Measurements from ENCODE around the gene PLCH1. TPM values are rescaled to one million over a fixed set of nuclear protein-coding genes. Genes with fewer than 3 reads are reported as not detected.

The PLCH1 gene
- total and polyA plus RNA-seq, 10 of the 15 experiments (the other 5 are each of a cell fraction or from before 2014, with no cell fraction given) = 0.03 to 0.22 (median 0.04) TPM; not detected in 5

DNA sequence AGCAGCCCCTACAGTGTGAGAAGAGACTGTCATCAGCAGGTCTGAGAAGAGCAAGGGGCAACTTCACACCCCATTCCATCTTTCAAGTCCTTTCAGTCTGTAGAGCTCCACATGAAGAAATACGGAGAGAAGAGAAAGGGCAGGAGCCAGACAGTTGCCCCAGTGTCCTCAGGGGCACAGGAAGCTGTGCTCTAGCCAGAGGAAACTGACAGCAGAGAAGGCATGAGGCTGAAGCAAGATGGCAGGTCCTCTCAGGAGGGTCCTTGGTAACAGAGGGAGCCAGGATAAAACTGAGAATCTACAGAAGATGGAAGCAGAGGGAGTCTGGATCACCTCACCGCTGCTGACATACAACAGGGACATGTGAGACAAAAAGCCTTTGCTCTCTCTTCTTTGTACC is 47.3 kb downstream of the PLCH1 start (continued):
- TF ChIP-seq, protein P1, sequence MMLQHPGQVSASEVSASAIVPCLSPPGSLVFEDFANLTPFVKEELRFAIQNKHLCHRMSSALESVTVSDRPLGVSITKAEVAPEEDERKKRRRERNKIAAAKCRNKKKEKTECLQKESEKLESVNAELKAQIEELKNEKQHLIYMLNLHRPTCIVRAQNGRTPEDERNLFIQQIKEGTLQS (IDR thresholded peaks at IDR 0.05; ENCODE audit: borderline replicate concordance, extremely low read depth, low read depth, low read length) = no peak

GRCh38 chr3:155690921-155691320 is 54.0 kb downstream of the PLCH1 start:
- H3K79me2 ChIP-seq (ENCODE audit: control insufficient read depth, insufficient read depth, low read length) = no peaks in the 10 kb centered on the region
- ChIA-PET CTCF (interaction anchor here (1.1 kb wide), 1 partner anchor 11 kb away, joined by 4 read pairs; no protein-coding TSS in a partner anchor), SMC1A (ENCODE audit: uncharacterized antibody, unreplicated experiment) (no interaction called here), RAD21 (ENCODE audit: unreplicated experiment) (interaction anchor here (0.5 kb wide), 1 partner anchor 66 kb away, joined by 3 read pairs; no protein-coding TSS in a partner anchor), POLR2A (no interaction called here)
- H3K27me3 ChIP-seq (replicated peaks in 1 of 2; ENCODE audit: control insufficient read depth in 2 of 2, insufficient read depth in 2 of 2, low read length in 1 of 2) = peaks cover 0 to 4% of the 10 kb centered on the region in 2 experiments; a peak in 2 of 4 replicates
- DNase-seq (ENCODE audit: low read depth, low spot score) (no peak), FAIRE-seq (no peak), ATAC-seq (no peak)
- no TSS peak for BruUV-seq (replicated peaks)
- no peak overlapping the region for H3K27ac ChIP-seq (ENCODE audit: control insufficient read depth, insufficient read depth)
- H3K9ac ChIP-seq (ENCODE audit: control insufficient read depth, insufficient read depth, low read length) = no peak overlapping the region
- no peak for TF ChIP-seq RCOR1 (conservative IDR thresholded peaks at IDR 0.05; ENCODE audit: low read depth, low read length)
- TF ChIP-seq NFYA (IDR thresholded peaks at IDR 0.05; ENCODE audit: borderline replicate concordance, low read depth, low read length) = no peak
- TF ChIP-seq ZBED1 (IDR thresholded peaks at IDR 0.05; ENCODE audit: borderline replicate concordance) = no peak
- no peaks in the 10 kb centered on the region for H3K36me3 ChIP-seq (ENCODE audit: control insufficient read depth in 2 of 2, insufficient read depth in 2 of 2, low read length in 1 of 2)
- no peaks in the 10 kb centered on the region for H3K9me3 ChIP-seq (replicated peaks; ENCODE audit: control insufficient read depth, insufficient read depth, low read length)
- intact Hi-C loops (cut with micrococcal nuclease; ENCODE audit: unreplicated experiment) (no loop called here), in situ Hi-C loops (cut with MboI) (no loop called here)
- no peak overlapping the region for H2AFZ ChIP-seq (ENCODE audit: control insufficient read depth, low read depth, low read length)
- H3K4me2 ChIP-seq (ENCODE audit: control insufficient read depth, insufficient read depth) = no peak overlapping the region
- H3K4me1 ChIP-seq (ENCODE audit: control insufficient read depth, insufficient read depth, low read length) = no peaks in the 10 kb centered on the region
- H4K20me1 ChIP-seq (ENCODE audit: control insufficient read depth, insufficient read depth) = no peaks in the 10 kb centered on the region
- H3K4me3 ChIP-seq = no peak overlapping the region

- FAIRE-seq = no peak
- no peak for DNase-seq (ENCODE audit: low read depth, low spot score)
- Histone ChIP-seq H3K9ac (ENCODE audit: control insufficient read depth, insufficient read depth, low read length) (no peak overlapping the region), H3K4me3 (no peak overlapping the region), H3K27ac (ENCODE audit: control insufficient read depth, insufficient read depth) (no peak overlapping the region), H3K9me3 (replicated peaks; ENCODE audit: control insufficient read depth, insufficient read depth, low read length) (no peaks in the 10 kb centered on the region), H3K4me1 (ENCODE audit: control insufficient read depth, insufficient read depth, low read length) (no peaks in the 10 kb centered on the region), H2AFZ (ENCODE audit: control insufficient read depth, low read depth, low read length) (no peak overlapping the region), H3K4me2 (ENCODE audit: control insufficient read depth, insufficient read depth) (no peak overlapping the region), H3K36me3 (ENCODE audit: control insufficient read depth in 2 of 2, insufficient read depth in 2 of 2, low read length in 1 of 2) (no peaks in the 10 kb centered on the region), H3K79me2 (ENCODE audit: control insufficient read depth, insufficient read depth, low read length) (no peaks in the 10 kb centered on the region), H3K27me3 (replicated peaks in 1 of 2; ENCODE audit: control insufficient read depth in 2 of 2, insufficient read depth in 2 of 2, low read length in 1 of 2) (no peaks in the 10 kb centered on the region; a peak in 1 of 4 replicates), H4K20me1 (ENCODE audit: control insufficient read depth, insufficient read depth) (no peaks in the 10 kb centered on the region)
- BruUV-seq (replicated peaks) = no TSS peak
- POLR2A ChIA-PET = no interaction called here
- no peak for ATAC-seq
- RAD21 ChIA-PET (ENCODE audit: unreplicated experiment) = no interaction called here
- SMC1A ChIA-PET (ENCODE audit: uncharacterized antibody, unreplicated experiment) = no interaction called here
- in situ Hi-C loops (cut with MboI) (no loop called here), intact Hi-C loops (cut with micrococcal nuclease; ENCODE audit: unreplicated experiment) (no loop called here)
- WGBS (ENCODE audit: insufficient coverage, insufficient replicate concordance, low lambda C conversion rate, missing lambda C conversion rate) = 23% methylated on average over 3 of the region's 3 CpGs
- CTCF ChIA-PET = no interaction called here
- TF ChIP-seq HDAC6 (IDR thresholded peaks at IDR 0.05; ENCODE audit: unreplicated experiment) (no peak), SMARCA5 (IDR thresholded peaks at IDR 0.05) (no peak), IKZF2 (IDR thresholded peaks at IDR 0.05) (no peak), IRF4 (IDR thresholded peaks at IDR 0.05; ENCODE audit: low read depth, low read length) (no peak), SMAD1 (IDR thresholded peaks at IDR 0.05; ENCODE audit: low read depth, partially characterized antibody) (no peak), CBX5 (IDR thresholded peaks at IDR 0.05; ENCODE audit: low read depth) (no peak), REST (IDR thresholded peaks at IDR 0.05; ENCODE audit: low read depth, low read length) (no peak), ZNF217 (IDR thresholded peaks at IDR 0.05) (no peak), KLF5 (IDR thresholded peaks at IDR 0.05; ENCODE audit: partially characterized antibody) (no peak), RBBP5 (conservative IDR thresholded peaks at IDR 0.05) (no peak)
These were observed 56.4 kb downstream of the PLCH1 start for GRCh38 chr3:155688481-155688880.
